Right lobe of liver (tissue), 6 donors: ENCODE results near the gene RAI2. TPM values are rescaled to one million over a fixed set of nuclear protein-coding genes. Genes with fewer than 3 reads are reported as not detected.

ENCODE experiments used
- ATAC-seq, 4 donors: fragments of 200-7000 bp; cut with Tn5 transposase; one replicate each; pipeline ENCODE4 v1.9.1; 2020; ENCODE audit warnings: mild to moderate bottlenecking in 4 of 4, moderate library complexity in 4 of 4
- DNase-seq, 3 donors: peaks; one replicate each; pipeline ENCODE4 v3.0.0-alpha.2; 2020
- H3K27ac ChIP-seq, 3 donors: fragments of 200-600 bp; one replicate each; pipeline ENCODE4 v1.8.0; 2022
- H3K27me3 ChIP-seq, 2 donors: fragments of 200-600 bp; one replicate each; pipeline ENCODE4 v1.8.0; 2022
- H3K36me3 ChIP-seq, 4 donors: fragments of 200-600 bp; sonication (generic) in 1 of 4; one replicate each; pipeline versions ENCODE4 v1.5.1 to v1.8.0; 2017 to 2022; ENCODE audit warnings: control low read depth in 1 of 4
- H3K4me1 ChIP-seq, 4 donors: fragments of 200-600 bp; sonication (generic) in 1 of 4; one replicate each; pipeline versions ENCODE4 v1.5.1 to v1.8.0; 2017 to 2022; ENCODE audit warnings: control low read depth in 1 of 4
- H3K4me3 ChIP-seq, 3 donors: fragments of 200-600 bp; one replicate each; pipeline ENCODE4 v1.8.0; 2022
- H3K9me3 ChIP-seq, 4 donors: fragments of 200-600 bp; sonication (generic) in 1 of 4; one replicate each; pipeline versions ENCODE4 v1.5.1 to v1.8.0; 2017 to 2022; ENCODE audit warnings: control low read depth in 1 of 4
- POLR2A ChIP-seq: fragments of 450-650 bp; IDR thresholded peaks from one replicate; pipeline ENCODE4 v1.6.1; 2017; ENCODE audit warnings: antibody characterized with exemption, mild to moderate bottlenecking
- WGBS: methylation state at CpG from one replicate; pipeline ENCODE4 v1.1.6; 2018; ENCODE audit warnings: low coverage, low lambda C conversion rate; ENCODE audit not compliant: insufficient coverage; ENCODE audit errors: missing lambda C conversion rate; 5-methylcytosine and 5-hydroxymethylcytosine counted together
- intact Hi-C, 2 donors: fragments of 100-400 bp; cut with DNase I; formaldehyde crosslinking; loops; one replicate each; pipeline versions ENCODE4 v1.11.2 to v1.14.1; 2022
- total RNA-seq, 6 experiments: library from RNA; depleted of rRNA in 2 of 6; stranded (reverse); fragments of >200 nt in 2 of 6; fragmentation: NEBNext Ultra II Directional in 3 of 6; extraction: Animal tissue kit (Norgen Biotek cat#: 25700) in 3 of 6; gene quantifications; one replicate each; pipeline versions ENCODE4 v1.1.0 to v1.2.4, GENCODE V29; 2016 to 2023
- TF ChIP-seq, protein P1 (sequence below), 4 donors: fragments of 200-600 bp in 3 of 4; fragments of 450-650 bp in 1 of 4; IDR thresholded peaks; one replicate each; pipeline versions ENCODE4 v1.5.1 to v1.8.0; 2016 to 2022; ENCODE audit warnings: antibody characterized with exemption in 4 of 4, mild to moderate bottlenecking in 2 of 4
- donor health status: DM: no; HTN: yes; CAD: no.
- donor health status: DM: no; HTN: no; CAD: no.
- donor health status: DM: no; HTN: no; CAD: no.
- donor health status: DM: no; HTN: yes; CAD: no.
- donor health status: DM: no; HTN: yes; CAD: no.

RAI2 gene
- total RNA-seq, 6 experiments from 2014 or later: 1.2 to 3.5 (median 2.4) TPM

DNA sequence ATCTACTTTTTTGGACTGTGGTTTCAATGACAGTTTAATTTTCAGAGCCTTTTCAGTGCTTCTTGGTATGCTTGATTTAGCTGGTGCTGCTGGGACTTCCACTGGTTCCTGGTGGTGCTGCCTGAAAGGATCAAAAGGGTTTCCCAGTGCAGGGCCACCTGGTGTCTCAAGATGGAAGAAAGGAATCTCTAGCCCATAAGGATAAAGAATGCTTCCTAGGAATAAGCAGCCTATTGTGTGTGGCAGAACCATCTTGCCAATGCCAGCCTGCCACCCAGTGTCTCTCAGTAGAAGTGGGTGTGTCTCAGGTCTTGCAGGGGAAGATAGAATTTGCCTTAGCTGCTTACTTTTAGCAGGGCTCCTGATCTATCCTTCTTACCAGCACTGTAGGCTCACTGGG is 15.0 kb upstream of the RAI2 start:
- no peaks in the 10 kb centered on the region for H3K4me1 ChIP-seq
- no peaks in the 10 kb centered on the region for H3K27me3 ChIP-seq
- intact Hi-C loops: no loop called here
- H3K27ac ChIP-seq: no peak overlapping the region
- no peak for DNase-seq
- TF ChIP-seq POLR2A: no peak
- TF ChIP-seq, protein P1, sequence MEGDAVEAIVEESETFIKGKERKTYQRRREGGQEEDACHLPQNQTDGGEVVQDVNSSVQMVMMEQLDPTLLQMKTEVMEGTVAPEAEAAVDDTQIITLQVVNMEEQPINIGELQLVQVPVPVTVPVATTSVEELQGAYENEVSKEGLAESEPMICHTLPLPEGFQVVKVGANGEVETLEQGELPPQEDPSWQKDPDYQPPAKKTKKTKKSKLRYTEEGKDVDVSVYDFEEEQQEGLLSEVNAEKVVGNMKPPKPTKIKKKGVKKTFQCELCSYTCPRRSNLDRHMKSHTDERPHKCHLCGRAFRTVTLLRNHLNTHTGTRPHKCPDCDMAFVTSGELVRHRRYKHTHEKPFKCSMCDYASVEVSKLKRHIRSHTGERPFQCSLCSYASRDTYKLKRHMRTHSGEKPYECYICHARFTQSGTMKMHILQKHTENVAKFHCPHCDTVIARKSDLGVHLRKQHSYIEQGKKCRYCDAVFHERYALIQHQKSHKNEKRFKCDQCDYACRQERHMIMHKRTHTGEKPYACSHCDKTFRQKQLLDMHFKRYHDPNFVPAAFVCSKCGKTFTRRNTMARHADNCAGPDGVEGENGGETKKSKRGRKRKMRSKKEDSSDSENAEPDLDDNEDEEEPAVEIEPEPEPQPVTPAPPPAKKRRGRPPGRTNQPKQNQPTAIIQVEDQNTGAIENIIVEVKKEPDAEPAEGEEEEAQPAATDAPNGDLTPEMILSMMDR (IDR thresholded peaks at IDR 0.05): no peak
- no peaks in the 10 kb centered on the region for H3K9me3 ChIP-seq
- ATAC-seq: no peak
- no peak overlapping the region for H3K4me3 ChIP-seq
- H3K36me3 ChIP-seq: no peaks in the 10 kb centered on the region

DNA sequence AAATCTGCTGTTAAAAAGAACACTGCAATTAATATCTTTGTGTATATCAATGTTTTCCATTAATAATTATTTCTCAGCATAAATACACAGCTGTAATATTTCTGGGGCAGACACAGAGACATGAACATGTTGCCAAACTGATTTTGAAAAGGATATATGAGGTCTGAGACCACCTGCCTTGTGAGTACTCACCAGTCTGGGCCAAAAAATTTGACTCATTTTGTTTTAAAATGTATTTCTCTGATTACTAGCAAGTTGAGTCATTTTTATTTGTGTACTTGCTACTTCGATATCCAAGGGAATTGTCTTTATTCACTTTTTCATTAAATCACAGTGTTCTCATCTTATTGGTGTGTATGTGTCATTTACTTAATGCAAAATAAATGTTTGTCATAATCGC is 8.5 kb upstream of the RAI2 start:
- no peaks in the 10 kb centered on the region for H3K9me3 ChIP-seq
- no peaks in the 10 kb centered on the region for H3K4me1 ChIP-seq
- intact Hi-C loops: no loop called here
- DNase-seq (no peak), ATAC-seq (no peak)
- H3K27ac ChIP-seq: no peak overlapping the region
- no peak overlapping the region for H3K4me3 ChIP-seq
- TF ChIP-seq POLR2A: no peak
- TF ChIP-seq, protein P1 (IDR thresholded peaks at IDR 0.05): no peak
- H3K36me3 ChIP-seq: no peaks in the 10 kb centered on the region
- H3K27me3 ChIP-seq: no peaks in the 10 kb centered on the region
- 83% methylated on average over 2 of the region's 2 CpGs for WGBS

DNA sequence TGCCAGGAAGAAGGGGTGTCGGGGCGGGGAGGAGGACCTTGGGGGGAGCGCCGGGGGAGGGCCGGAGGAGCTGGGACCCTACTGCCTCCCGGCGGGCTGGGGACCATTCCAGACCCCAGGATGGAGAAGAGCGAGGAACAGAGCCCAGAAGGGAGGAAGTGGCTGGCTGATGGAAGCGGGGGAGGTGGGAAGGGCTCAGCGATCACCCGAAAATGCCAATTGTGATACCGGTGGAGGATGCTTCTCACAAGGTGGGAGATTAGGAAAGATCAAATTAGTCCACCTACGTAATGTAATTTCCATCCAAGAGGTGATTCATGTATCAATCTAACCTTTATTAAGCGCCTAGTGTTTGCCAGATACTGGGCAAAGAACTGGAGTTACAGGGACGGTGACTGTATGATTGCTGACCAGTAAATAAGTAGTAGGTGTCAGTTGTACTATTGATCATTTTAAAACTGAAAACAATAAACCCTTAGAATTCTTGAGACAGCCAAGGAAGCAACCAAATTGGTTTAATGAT is 452 bp upstream of the RAI2 start:
- Histone ChIP-seq H3K36me3 (no peaks in the 10 kb centered on the region), H3K4me3 (no peak overlapping the region), H3K9me3 (no peaks in the 10 kb centered on the region), H3K27me3 (no peaks in the 10 kb centered on the region), H3K27ac (no peak overlapping the region), H3K4me1 (no peaks in the 10 kb centered on the region)
- 33% methylated on average over 13 of the region's 15 CpGs for WGBS
- intact Hi-C loops: no loop called here
- DNase-seq (no peak), ATAC-seq (peak in 1 of 4 donors; percentile 12)
- TF ChIP-seq, protein P1 (IDR thresholded peaks at IDR 0.05): no peak
- no peak for TF ChIP-seq POLR2A

DNA sequence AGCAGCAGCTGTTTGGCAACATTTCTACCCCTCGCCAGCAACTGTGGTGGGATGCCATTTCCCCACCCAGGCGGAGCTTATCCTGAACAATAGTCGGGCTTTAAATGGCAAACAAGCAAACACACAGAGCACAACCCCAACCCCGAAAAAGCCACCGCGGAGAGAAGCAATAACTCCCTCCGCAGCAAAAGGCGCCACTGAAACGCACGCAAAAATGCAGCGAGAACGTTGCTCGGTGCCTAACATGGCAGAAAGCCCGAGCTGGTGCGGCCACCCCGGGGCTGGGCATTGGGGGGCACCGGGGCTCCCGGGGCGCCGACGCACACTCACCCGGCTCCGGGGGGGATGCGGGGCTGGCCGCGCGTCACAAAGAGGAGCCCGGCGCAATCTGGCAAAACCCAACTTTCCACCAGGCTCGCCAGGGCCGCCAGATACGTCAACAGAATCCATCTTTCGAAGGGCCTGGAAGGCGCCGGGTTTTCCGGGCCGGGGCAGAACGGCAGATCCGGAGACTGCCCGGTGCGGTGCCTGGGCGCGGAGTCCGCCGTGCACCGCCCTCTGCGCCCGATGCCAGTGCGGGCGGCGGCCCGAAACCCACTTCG is 818 bp downstream of the RAI2 start:
- Histone ChIP-seq H3K4me1 (no peaks in the 10 kb centered on the region), H3K27me3 (no peaks in the 10 kb centered on the region), H3K36me3 (no peaks in the 10 kb centered on the region), H3K4me3 (peak overlapping the region; percentile 41 to 46 (median 46)), H3K27ac (no peak overlapping the region), H3K9me3 (no peaks in the 10 kb centered on the region)
- WGBS: 31% methylated on average over 11 of the region's 53 CpGs
- intact Hi-C loops: no loop called here
- peak in 1 of 4 donors; percentile 11 for ATAC-seq
- DNase-seq: no peak
- TF ChIP-seq POLR2A: no peak
- TF ChIP-seq, protein P1 (IDR thresholded peaks at IDR 0.05): no peak
